ENCODE results near the gene MTFR2.

MTFR2 gene

GRCh38 chr6:136210398-136211165 is 39.5 kb downstream of the MTFR2 start:
- H3K9me3 ChIP-seq (ENCODE audit: control insufficient read depth, insufficient read depth, low read depth, low read length), result no peaks in the 10 kb centered on the region
- POLR2A ChIA-PET, result no interaction called here
- no peak overlapping the region for H3K4me3 ChIP-seq (ENCODE audit: low read depth, low read length)
- no peaks in the 10 kb centered on the region for H3K36me3 ChIP-seq (ENCODE audit: control insufficient read depth in 2 of 2, insufficient read depth in 1 of 2, low read length in 2 of 2)
- H3K4me1 ChIP-seq (ENCODE audit: control insufficient read depth, insufficient read depth, low read length), result no peaks in the 10 kb centered on the region
- no peak overlapping the region for H3K27ac ChIP-seq (ENCODE audit: extremely low read depth, low read depth, low read length)
- CTCF ChIA-PET, result interaction anchor here (1.0 to 4.8 kb wide), 2 partner anchors 16 to 534 kb away, joined by 3 to 26 read pairs; no protein-coding TSS in a partner anchor
- TF ChIP-seq ZNF701 (tag by site-specific recombination; IDR thresholded peaks at IDR 0.05) (no peak), PBX3 (CRISPR knock-in tag; IDR thresholded peaks at IDR 0.05) (no peak), ZNF544 (tag by site-specific recombination; IDR thresholded peaks at IDR 0.05) (no peak), ZFP3 (tag by site-specific recombination; IDR thresholded peaks at IDR 0.05; ENCODE audit: low read depth) (no peak), ZNF747 (tag by site-specific recombination; IDR thresholded peaks at IDR 0.05) (no peak), SALL2 (tag by site-specific recombination; IDR thresholded peaks at IDR 0.05; ENCODE audit: borderline replicate concordance) (no peak), ZNF19 (tag by site-specific recombination; IDR thresholded peaks at IDR 0.05; ENCODE audit: low read depth) (no peak), ZNF837 (tag by site-specific recombination; IDR thresholded peaks at IDR 0.05) (no peak), GLI4 (tag by site-specific recombination; IDR thresholded peaks at IDR 0.05) (no peak), ZNF791 (tag by site-specific recombination; IDR thresholded peaks at IDR 0.05) (no peak), ZNF394 (tag by site-specific recombination; IDR thresholded peaks at IDR 0.05; ENCODE audit: borderline replicate concordance) (no peak), ZNF510 (tag by site-specific recombination; IDR thresholded peaks at IDR 0.05; ENCODE audit: insufficient replicate concordance) (no peak), ZBTB8A (tag by site-specific recombination; IDR thresholded peaks at IDR 0.05) (no peak)

- Histone ChIP-seq H3K4me3 (ENCODE audit: low read depth, low read length) (no peak overlapping the region), H3K27ac (ENCODE audit: extremely low read depth, low read depth, low read length) (no peak overlapping the region), H3K4me1 (ENCODE audit: control insufficient read depth, insufficient read depth, low read length) (no peaks in the 10 kb centered on the region), H3K36me3 (ENCODE audit: control insufficient read depth in 2 of 2, insufficient read depth in 1 of 2, low read length in 2 of 2) (no peaks in the 10 kb centered on the region), H3K9me3 (ENCODE audit: control insufficient read depth, insufficient read depth, low read depth, low read length) (no peaks in the 10 kb centered on the region)
- CTCF ChIA-PET, result interaction anchor here (4.8 kb wide), 1 partner anchor 17 kb away, joined by 26 read pairs; no protein-coding TSS in a partner anchor
- no peak for TF ChIP-seq SCRT1 (tag by site-specific recombination; IDR thresholded peaks at IDR 0.05; ENCODE audit: borderline replicate concordance)
- TF ChIP-seq ZNF768 (tag by site-specific recombination; IDR thresholded peaks at IDR 0.05), result no peak
- TF ChIP-seq ZNF529 (tag by site-specific recombination; IDR thresholded peaks at IDR 0.05; ENCODE audit: insufficient replicate concordance), result no peak
- POLR2A ChIA-PET, result no interaction called here
These were observed 40.6 kb downstream of the MTFR2 start for GRCh38 chr6:136209496-136209895.

- H3K4me3 ChIP-seq (ENCODE audit: low read depth, low read length), result no peak overlapping the region
- H3K9me3 ChIP-seq (ENCODE audit: control insufficient read depth, insufficient read depth, low read depth, low read length), result no peaks in the 10 kb centered on the region
- H3K4me1 ChIP-seq (ENCODE audit: control insufficient read depth, insufficient read depth, low read length), result no peaks in the 10 kb centered on the region
- POLR2A ChIA-PET, result no interaction called here
- H3K27ac ChIP-seq (ENCODE audit: extremely low read depth, low read depth, low read length), result no peak overlapping the region
- no peaks in the 10 kb centered on the region for H3K36me3 ChIP-seq (ENCODE audit: control insufficient read depth in 2 of 2, insufficient read depth in 1 of 2, low read length in 2 of 2)
- CTCF ChIA-PET, result no interaction called here
- TF ChIP-seq BCL11A (tag by site-specific recombination; IDR thresholded peaks at IDR 0.05; ENCODE audit: low read depth) (no peak), REPIN1 (tag by site-specific recombination; IDR thresholded peaks at IDR 0.05; ENCODE audit: low read depth) (no peak), ZNF510 (tag by site-specific recombination; IDR thresholded peaks at IDR 0.05; ENCODE audit: insufficient replicate concordance) (no peak), ZNF514 (tag by site-specific recombination; IDR thresholded peaks at IDR 0.05) (no peak), GLI2 (tag by site-specific recombination; IDR thresholded peaks at IDR 0.05; ENCODE audit: borderline replicate concordance, low read depth) (no peak), KLF7 (tag by site-specific recombination; IDR thresholded peaks at IDR 0.05; ENCODE audit: borderline replicate concordance) (no peak), ZBTB20 (tag by site-specific recombination; IDR thresholded peaks at IDR 0.05) (no peak), OVOL3 (tag by site-specific recombination; IDR thresholded peaks at IDR 0.05) (no peak), ZNF560 (tag by site-specific recombination; IDR thresholded peaks at IDR 0.05; ENCODE audit: borderline replicate concordance) (no peak), SP3 (tag by site-specific recombination; IDR thresholded peaks at IDR 0.05) (no peak), ZNF473 (tag by site-specific recombination; IDR thresholded peaks at IDR 0.05) (no peak), ZNF629 (tag by site-specific recombination; IDR thresholded peaks at IDR 0.05) (no peak), ZFP3 (tag by site-specific recombination; IDR thresholded peaks at IDR 0.05; ENCODE audit: low read depth) (no peak), SP2 (tag by site-specific recombination; IDR thresholded peaks at IDR 0.05) (no peak)
- TF ChIP-seq, protein P1, sequence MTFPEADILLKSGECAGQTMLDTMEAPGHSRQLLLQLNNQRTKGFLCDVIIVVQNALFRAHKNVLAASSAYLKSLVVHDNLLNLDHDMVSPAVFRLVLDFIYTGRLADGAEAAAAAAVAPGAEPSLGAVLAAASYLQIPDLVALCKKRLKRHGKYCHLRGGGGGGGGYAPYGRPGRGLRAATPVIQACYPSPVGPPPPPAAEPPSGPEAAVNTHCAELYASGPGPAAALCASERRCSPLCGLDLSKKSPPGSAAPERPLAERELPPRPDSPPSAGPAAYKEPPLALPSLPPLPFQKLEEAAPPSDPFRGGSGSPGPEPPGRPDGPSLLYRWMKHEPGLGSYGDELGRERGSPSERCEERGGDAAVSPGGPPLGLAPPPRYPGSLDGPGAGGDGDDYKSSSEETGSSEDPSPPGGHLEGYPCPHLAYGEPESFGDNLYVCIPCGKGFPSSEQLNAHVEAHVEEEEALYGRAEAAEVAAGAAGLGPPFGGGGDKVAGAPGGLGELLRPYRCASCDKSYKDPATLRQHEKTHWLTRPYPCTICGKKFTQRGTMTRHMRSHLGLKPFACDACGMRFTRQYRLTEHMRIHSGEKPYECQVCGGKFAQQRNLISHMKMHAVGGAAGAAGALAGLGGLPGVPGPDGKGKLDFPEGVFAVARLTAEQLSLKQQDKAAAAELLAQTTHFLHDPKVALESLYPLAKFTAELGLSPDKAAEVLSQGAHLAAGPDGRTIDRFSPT (tag by site-specific recombination; IDR thresholded peaks at IDR 0.05), result no peak
These were observed 41.3 kb downstream of the MTFR2 start for GRCh38 chr6:136208783-136209182.
